GM12892 (cell line): ENCODE data around the gene APOB.

Source experiments
- POLR2A ChIP-seq: IDR thresholded peaks from 2 replicates; pipeline ENCODE4 v1.6.1; 2011; ENCODE audit warnings: low read depth, low read length, control low read depth
- POLR2AphosphoS5 ChIP-seq: IDR thresholded peaks from 2 replicates; pipeline ENCODE4 v1.6.1; 2011; ENCODE audit warnings: low read depth, low read length, control low read depth
- TAF1 ChIP-seq: IDR thresholded peaks from 2 replicates; pipeline ENCODE4 v1.6.1; 2011; ENCODE audit warnings: low read depth, mild to moderate bottlenecking, control low read depth, low read length, borderline replicate concordance

DNA sequence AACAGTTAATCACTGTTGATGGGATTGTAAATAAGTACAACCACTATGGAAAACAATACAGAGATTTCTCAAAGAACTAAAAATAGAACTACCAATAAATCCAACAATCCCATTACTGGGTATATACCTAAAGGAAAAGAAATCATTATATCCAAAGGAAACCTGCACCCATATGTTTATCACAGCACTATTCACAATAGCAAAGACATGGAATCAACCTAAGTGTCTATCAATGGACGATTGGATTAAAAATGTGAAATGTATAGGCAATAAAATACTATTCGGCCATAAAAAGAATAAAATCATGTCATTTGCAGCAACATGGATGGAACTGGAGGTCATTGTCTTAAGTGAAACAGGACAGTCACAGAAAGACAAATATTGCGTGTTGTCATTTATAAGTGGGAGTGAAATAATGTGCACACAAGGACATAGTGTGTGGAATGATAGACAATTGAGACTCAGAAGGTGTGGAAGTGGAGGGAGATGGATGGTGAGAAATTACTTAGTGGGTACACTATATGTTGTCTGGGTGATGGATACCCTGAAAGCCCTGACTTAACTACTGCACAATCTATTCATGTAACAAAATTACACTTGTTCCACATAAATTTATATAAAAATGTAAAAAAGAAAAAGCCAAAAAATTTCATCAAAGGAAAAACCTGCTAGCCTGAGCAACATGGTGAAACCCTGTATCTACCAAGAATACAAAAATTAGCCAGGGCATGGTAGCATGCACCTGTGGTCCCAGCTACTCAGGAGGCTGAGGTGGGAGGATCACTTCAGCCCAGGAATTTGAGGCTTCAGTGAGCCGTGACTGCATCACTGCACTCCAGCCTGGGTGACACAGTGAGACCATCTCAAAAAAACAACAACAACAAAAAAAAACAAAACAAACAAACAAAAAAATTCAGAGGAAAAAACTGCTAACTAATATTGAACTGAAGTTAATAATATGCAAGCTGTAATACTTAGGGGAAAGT lies 12.6 kb downstream of the APOB start:
- TF ChIP-seq POLR2A: no peak
- TF ChIP-seq POLR2AphosphoS5: no peak
- no peak for TF ChIP-seq TAF1
